HG03095 (cell line): ENCODE results near the gene TCEAL8.

Source experiments
- ATAC-seq: cut with Tn5 transposase; IDR thresholded peaks from one replicate; pipeline ENCODE4 v1.9.1; 2021; ENCODE audit warnings: moderate library complexity; ENCODE audit not compliant: unreplicated experiment

The TCEAL8 gene

GRCh38 chrX:103215425-103215991 is 39.4 kb downstream of the TCEAL8 start:
- ATAC-seq, result peak; percentile 18

DNA sequence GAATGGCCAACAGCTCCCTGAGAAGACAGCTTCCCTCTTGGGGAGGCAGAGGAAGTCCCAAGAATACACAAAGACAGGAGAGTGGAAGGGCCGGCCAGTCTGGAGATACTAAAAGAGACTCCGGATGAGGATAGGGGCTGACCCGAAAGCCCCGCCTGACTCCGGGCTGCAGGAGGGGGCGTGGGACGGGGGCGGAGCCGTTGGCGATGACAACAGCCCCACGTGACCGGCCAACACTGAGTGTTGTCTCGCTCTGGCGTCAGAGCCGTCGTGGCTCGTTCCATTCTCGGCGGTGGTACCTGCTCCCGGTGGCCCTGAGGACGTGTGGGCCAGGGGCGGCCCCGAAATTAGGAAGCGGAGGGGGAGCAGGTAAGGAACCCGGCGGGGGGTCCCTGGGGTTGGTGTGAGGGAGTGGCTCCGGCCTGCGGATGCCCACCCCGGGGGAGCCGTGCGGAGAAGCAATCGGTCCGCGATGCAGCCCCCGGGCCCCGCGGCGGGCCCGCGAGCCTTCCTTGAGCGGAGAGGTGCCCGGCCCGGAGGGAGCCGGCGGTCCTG is 40.0 kb downstream of the TCEAL8 start, which contains the start of gene BEX4:
BEX4 (plus strand) TSS at position 239 of the 555 bp plus-strand sequence. CDS start 1,046 bp downstream, outside the sequence.
- ATAC-seq, result peak; percentile 88

- no peak for ATAC-seq
Observed at GRCh38 chrX:103212749-103213457, 42.1 kb downstream of the TCEAL8 start.

DNA sequence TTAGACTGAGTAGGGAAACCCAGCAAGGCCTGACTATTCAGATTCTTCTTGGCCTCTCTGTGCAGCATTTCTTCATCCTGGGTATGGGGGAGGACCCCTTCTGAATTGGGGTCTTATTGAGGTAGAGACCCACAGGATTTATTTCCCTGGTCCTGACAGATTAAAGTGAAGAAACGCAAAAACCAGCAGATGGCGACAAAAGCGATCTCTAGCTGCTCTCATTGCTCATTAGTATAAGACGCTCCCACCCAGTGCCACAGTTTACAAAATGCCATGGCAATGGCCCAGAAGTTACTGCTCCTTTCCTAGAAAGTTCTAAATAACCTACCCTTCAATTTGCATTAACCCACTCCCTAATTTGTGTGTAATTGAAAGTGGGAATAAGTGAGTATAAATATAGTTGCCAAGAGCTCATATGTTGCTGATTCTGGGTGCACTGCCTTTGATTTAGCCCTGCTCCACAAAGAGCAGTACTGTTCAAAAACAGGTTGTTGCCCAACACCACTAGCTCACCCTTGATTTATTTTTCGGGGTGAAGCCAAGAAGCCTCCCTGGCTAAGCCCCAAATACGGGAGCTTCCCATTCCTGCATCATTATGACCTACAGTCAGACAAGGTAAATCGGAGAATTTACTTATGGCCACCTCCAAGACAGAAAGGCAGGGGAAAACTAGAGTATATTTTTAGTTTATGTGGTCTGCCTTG is 43.8 kb downstream of the TCEAL8 start:
- no peak for ATAC-seq

- no peak for ATAC-seq
Observed at GRCh38 chrX:103210056-103210455, 44.9 kb downstream of the TCEAL8 start.
